MCF 10A (cell line): ENCODE results near the gene UNC13C. TPM values are rescaled to one million over a fixed set of nuclear protein-coding genes. Genes with fewer than 3 reads are reported as not detected.

Experiments used
- BruUV-seq: library from RNA; stranded (reverse); fragments of 400-500 nt; replicated peaks from 2 replicates; lab custom pipeline; 2021; lab: Mats Ljungman, UMichigan
- CTCF ChIA-PET: fragments of 300-600 bp; sonication (Branson Sonifier 250); formaldehyde crosslinking; extraction: SDS; loops from one replicate; lab custom pipeline; 2021; ENCODE audit warnings: antibody characterized with exemption, inconsistent platforms; lab: Yijun Ruan, JAX
- POLR2A ChIA-PET: fragments of 300-600, 350-650 bp; sonication (Branson Sonifier 250); formaldehyde crosslinking; extraction: SDS; loops from one replicate; lab custom pipeline; 2020; ENCODE audit warnings: antibody characterized with exemption, inconsistent platforms; lab: Yijun Ruan, JAX
- DNase-seq: peaks from one replicate; pipeline ENCODE4 v3.0.0-alpha.2; 2018; ENCODE audit not compliant: unreplicated experiment
- H3K27ac Mint-ChIP-seq: one replicate; pipeline ENCODE4 v1.8.0; 2022; ENCODE audit warnings: mild to moderate bottlenecking, low read depth, mixed read lengths; ENCODE audit not compliant: unreplicated experiment
- H3K27me3 Mint-ChIP-seq: one replicate; pipeline ENCODE4 v1.8.0; 2022; ENCODE audit warnings: mixed read lengths; ENCODE audit not compliant: insufficient read depth, unreplicated experiment
- H3K36me3 Mint-ChIP-seq: one replicate; pipeline ENCODE4 v1.8.0; 2022; ENCODE audit warnings: mild to moderate bottlenecking, moderate library complexity, mixed read lengths; ENCODE audit not compliant: insufficient read depth, unreplicated experiment
- H3K4me1 Mint-ChIP-seq: one replicate; pipeline ENCODE4 v1.8.0; 2022; ENCODE audit warnings: mixed read lengths; ENCODE audit not compliant: insufficient read depth, unreplicated experiment
- H3K4me3 Mint-ChIP-seq: one replicate; pipeline ENCODE4 v1.8.0; 2022; ENCODE audit warnings: mild to moderate bottlenecking, moderate library complexity, mixed read lengths; ENCODE audit not compliant: unreplicated experiment
- H3K9me3 Mint-ChIP-seq: one replicate; pipeline ENCODE4 v1.8.0; 2022; ENCODE audit warnings: mixed read lengths; ENCODE audit not compliant: unreplicated experiment
- intact Hi-C: fragments of 100-400 bp; cut with micrococcal nuclease; formaldehyde crosslinking; loops from 2 replicates; pipeline ENCODE4 v1.14.1; 2022
- total RNA-seq: library from RNA; stranded (reverse); gene quantifications from 2 replicates; pipeline ENCODE4 v1.2.3, GENCODE V29; 2022
- TF ChIP-seq, protein P1 (sequence below): fragments of 200-600 bp; IDR thresholded peaks from one replicate; pipeline ENCODE4 v1.8.0; 2022; ENCODE audit warnings: antibody characterized with exemption, mild to moderate bottlenecking; ENCODE audit not compliant: unreplicated experiment

Gene UNC13C
- total RNA-seq, 1 experiment from 2014 or later, result not detected

DNA sequence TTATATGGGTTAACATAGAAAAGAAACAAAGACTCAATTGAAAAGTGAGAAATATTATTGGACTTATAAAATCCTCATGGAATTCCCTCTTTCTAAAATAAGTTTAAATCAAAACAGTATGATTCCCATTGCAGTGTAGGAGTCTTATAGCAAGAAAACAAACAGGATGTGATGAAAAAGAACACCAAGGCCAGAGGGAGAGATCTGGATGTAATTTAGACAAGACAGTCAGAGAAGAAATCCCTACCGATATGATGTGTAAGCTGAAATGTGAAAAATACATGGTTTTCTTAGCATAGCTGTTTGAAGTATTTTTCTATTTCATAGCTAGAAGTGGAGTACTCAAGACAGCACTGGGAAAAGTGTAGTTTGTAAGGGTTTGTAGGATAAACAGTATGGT is 697.0 kb downstream of the UNC13C start:
- no peak overlapping the region for H3K4me3 Mint-ChIP-seq
- H3K36me3 Mint-ChIP-seq, result no peaks in the 10 kb centered on the region
- peaks cover 8% of the 10 kb centered on the region for H3K9me3 Mint-ChIP-seq
- intact Hi-C loops, result no loop called here
- no TSS peak for BruUV-seq
- no peaks in the 10 kb centered on the region for H3K27me3 Mint-ChIP-seq
- DNase-seq, result no peak
- no peak overlapping the region for H3K27ac Mint-ChIP-seq
- no peaks in the 10 kb centered on the region for H3K4me1 Mint-ChIP-seq
- CTCF ChIA-PET, result interaction anchor here (1.2 kb wide), 1 partner anchor 733 kb away, joined by 3 read pairs; the partner anchor contains the start of genes CCPG1 and PIERCE2
- TF ChIP-seq, protein P1, sequence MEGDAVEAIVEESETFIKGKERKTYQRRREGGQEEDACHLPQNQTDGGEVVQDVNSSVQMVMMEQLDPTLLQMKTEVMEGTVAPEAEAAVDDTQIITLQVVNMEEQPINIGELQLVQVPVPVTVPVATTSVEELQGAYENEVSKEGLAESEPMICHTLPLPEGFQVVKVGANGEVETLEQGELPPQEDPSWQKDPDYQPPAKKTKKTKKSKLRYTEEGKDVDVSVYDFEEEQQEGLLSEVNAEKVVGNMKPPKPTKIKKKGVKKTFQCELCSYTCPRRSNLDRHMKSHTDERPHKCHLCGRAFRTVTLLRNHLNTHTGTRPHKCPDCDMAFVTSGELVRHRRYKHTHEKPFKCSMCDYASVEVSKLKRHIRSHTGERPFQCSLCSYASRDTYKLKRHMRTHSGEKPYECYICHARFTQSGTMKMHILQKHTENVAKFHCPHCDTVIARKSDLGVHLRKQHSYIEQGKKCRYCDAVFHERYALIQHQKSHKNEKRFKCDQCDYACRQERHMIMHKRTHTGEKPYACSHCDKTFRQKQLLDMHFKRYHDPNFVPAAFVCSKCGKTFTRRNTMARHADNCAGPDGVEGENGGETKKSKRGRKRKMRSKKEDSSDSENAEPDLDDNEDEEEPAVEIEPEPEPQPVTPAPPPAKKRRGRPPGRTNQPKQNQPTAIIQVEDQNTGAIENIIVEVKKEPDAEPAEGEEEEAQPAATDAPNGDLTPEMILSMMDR, result no peak
- POLR2A ChIA-PET, result no interaction called here

DNA sequence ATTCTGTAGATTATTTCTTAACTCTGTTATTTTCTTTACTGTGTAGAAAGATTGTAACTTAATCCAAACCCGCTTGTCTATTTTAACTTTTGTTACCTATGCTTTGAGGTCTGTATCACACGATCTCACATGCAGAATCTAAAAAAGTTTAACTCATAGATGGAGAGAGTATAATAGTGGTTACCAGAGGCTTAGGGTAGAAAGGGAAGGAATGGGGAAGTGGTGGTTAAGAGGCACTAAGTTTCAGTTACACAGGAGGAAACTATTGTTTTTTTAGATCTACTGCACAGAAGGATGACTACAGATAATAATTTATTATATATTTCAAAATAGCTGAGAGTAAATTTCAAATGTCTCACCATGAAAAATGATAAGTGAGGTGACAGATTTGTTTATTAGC is 703.3 kb downstream of the UNC13C start:
- intact Hi-C loops, result no loop called here
- no peak overlapping the region for H3K4me3 Mint-ChIP-seq
- H3K27me3 Mint-ChIP-seq, result peaks cover 25% of the 10 kb centered on the region
- H3K27ac Mint-ChIP-seq, result no peak overlapping the region
- no peaks in the 10 kb centered on the region for H3K4me1 Mint-ChIP-seq
- ChIA-PET POLR2A (no interaction called here), CTCF (no interaction called here)
- no peaks in the 10 kb centered on the region for H3K36me3 Mint-ChIP-seq
- no peak for DNase-seq
- no peaks in the 10 kb centered on the region for H3K9me3 Mint-ChIP-seq
- TF ChIP-seq, protein P1, result no peak
- BruUV-seq, result no TSS peak

Other genes with a start within 250 kb of the UNC13C start
- not detected in 2 replicates for gene WDR72, start 218.8 kb upstream of the UNC13C start, total RNA-seq